Urinary bladder (tissue), 4 donors: Measurements from ENCODE around the gene C1QTNF1. TPM values are rescaled to one million over a fixed set of nuclear protein-coding genes. Genes with fewer than 3 reads are reported as not detected.

ENCODE experiments used
- DNase-seq: peaks from one replicate; pipeline ENCODE4 v3.0.0-alpha.2; 2015; ENCODE audit errors: extremely low spot score
- H3K27ac ChIP-seq: one replicate; pipeline ENCODE4 v1.5.1; 2013; ENCODE audit warnings: low read depth, mild to moderate bottlenecking, moderate library complexity
- H3K36me3 ChIP-seq: one replicate; pipeline ENCODE4 v1.6.1; 2013; ENCODE audit warnings: mild to moderate bottlenecking, moderate library complexity; ENCODE audit not compliant: insufficient read depth
- H3K4me1 ChIP-seq: one replicate; pipeline ENCODE4 v1.6.1; 2013; ENCODE audit warnings: mild to moderate bottlenecking, moderate library complexity; ENCODE audit not compliant: insufficient read depth
- H3K4me3 ChIP-seq: one replicate; pipeline ENCODE4 v1.5.1; 2013; ENCODE audit warnings: low read depth, low read length
- WGBS: extraction: QIAGEN DNeasy Blood & Tissue Kit; methylation state at CpG from one replicate; pipeline ENCODE4 v1.1.7; 2013; 5-methylcytosine and 5-hydroxymethylcytosine counted together
- polyA plus RNA-seq: library from polyadenylated mRNA; stranded (reverse); fragments of 200-250 nt; gene quantifications from one replicate; pipeline ENCODE4 v1.2.3, GENCODE V29; 2013
- total RNA-seq: library from RNA; depleted of rRNA; stranded (reverse); fragments of >200 nt; gene quantifications from one replicate; pipeline ENCODE4 v1.2.3, GENCODE V29; 2014
- donor health status: healthy with polysubstance abuse.
- donor health status: healthy.

Gene C1QTNF1
- total and polyA plus RNA-seq, 2 donors, result 5.2 to 85.0 TPM

DNA sequence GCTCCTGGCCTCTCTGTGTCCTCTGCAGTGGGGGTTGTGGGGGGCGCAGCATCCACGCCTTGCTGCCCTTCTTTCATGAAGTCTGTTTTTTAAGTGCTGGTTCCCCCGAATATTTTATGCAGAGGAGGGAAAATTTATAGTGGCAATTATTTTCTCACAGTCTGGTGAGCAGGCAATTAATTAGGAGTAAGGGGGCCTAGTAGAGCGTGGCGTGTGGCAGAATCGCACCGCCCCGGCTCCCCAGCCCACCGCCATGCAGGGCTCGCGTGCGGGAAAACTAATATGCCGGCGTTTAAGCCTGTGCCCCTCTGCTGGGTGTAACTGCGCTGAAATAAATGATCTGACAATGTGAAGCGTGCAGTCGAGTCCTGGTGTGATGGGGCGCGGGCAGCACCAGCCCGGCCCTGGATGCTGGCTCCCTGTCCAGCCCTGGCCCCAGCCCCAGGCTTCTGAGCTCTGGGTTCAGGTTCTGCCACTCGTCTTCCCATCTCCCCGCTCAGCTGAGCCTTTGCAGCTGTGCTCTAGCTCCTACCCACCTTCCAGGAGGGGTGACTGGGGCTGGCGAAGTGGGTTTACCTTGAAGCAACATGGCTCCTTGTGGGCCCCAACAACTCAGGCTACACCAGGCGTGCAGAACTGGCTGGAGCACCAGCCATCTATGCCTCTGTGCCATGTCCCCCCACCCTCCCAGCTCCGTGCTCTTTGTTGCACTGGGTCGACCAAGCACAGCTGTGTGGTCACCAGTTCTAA lies 64.5 kb downstream of the C1QTNF1 start:
- 92% methylated on average over 26 of the region's 26 CpGs for WGBS
- Histone ChIP-seq H3K4me3 (no peak overlapping the region), H3K36me3 (peaks cover 8% of the 10 kb centered on the region), H3K4me1 (no peaks in the 10 kb centered on the region), H3K27ac (no peak overlapping the region)
- DNase-seq, result no peak

DNA sequence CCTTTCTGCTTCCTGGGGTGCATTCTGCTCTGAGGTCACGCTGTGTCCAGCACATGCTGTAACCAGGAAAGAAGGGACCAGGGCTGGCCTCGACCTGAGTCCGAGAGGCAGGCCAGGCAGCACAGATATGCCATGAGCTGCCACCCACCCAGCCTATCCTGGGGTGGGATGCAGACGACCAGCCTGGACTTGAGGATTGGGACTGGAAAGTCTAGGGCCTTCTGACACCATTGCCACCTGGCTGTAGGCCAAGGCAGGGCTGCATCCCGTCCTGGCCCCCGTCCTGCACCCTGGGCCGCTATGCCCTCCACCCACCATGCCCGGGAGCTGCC lies 65.0 kb downstream of the C1QTNF1 start:
- no peak for DNase-seq
- no peak overlapping the region for H3K4me3 ChIP-seq
- no peaks in the 10 kb centered on the region for H3K4me1 ChIP-seq
- no peak overlapping the region for H3K27ac ChIP-seq
- peaks cover 8% of the 10 kb centered on the region for H3K36me3 ChIP-seq
- WGBS, result 71% methylated on average over 8 of the region's 8 CpGs

DNA sequence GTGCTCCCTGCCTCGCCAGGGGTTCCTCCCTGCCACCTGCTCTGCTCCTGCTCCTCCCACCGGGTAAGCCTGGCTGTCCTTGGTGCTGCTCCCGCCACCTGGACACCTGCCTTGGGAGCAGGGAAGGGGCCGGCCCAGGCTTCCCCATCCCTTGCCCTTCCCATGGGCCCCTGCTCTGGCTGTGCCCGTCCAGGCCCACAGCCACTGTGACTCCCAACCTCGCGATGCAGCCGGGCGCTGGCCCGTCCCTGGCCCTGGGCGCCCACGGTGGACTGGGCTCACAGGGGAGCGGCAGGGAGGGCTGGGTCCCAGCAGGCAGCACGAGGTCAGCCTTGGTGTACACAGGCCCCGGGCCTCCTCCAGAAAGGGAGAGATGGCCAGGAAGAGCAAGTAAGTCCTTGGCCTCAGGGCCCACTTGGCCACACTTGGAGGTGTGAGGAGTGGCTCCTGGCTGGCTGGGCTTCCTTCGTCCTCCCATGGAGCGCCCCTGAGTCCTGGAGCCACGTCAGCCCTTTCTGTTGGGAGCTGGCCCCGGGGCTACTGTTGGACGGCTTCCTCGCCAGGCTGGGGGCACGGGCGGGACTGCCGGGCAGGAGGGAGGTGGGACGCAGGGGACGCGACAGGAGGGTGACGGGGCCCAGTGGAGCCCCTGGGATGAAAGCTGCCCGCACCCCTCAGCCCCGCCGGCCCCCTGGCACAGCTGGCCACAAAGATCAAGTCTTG lies 65.9 kb downstream of the C1QTNF1 start:
- Histone ChIP-seq H3K4me1 (no peaks in the 10 kb centered on the region), H3K36me3 (peaks cover 6% of the 10 kb centered on the region), H3K27ac (no peak overlapping the region), H3K4me3 (no peak overlapping the region)
- DNase-seq, result no peak
- WGBS, result 63% methylated on average over 31 of the region's 31 CpGs

DNA sequence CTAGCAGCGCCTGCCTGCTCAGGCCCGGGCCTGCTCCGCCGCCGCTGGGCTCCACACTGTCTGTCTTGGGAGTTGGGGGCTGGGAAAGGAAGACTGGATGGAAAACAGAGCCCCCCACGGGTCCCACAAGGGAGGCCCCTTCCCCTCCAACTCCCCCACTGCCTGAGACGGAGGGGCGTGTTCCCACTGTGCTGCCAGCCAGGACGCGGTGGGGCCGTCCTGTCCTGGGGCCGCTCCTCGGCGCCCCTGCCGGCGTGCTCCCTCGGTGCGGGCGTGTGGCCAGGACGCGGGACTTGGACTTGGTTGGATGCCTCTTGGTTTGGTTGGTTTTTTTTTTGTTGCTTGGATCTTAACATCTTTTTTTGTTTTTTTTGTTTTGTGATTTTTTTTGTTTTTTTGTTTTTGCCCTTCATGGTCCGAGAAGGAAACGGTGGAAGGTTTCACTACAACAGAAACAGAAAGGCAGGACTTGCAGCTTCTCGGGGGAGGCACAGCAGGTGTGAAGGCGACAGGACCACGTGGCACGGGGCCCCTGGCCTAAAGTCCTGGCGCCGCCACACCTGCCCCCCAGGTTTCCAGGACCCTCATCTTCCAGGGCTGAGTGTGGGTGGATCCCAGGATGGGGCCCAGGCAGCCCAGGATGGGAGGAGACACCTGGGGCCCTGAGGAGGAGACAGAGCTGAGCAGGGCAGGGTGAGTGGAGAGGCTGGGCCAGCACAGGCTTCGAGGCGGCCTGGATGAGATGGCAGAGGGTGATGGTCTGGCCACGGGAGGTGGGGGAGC lies 66.7 kb downstream of the C1QTNF1 start:
- H3K36me3 ChIP-seq, result peaks cover 1% of the 10 kb centered on the region
- no peak for DNase-seq
- 33% methylated on average over 32 of the region's 32 CpGs for WGBS
- no peak overlapping the region for H3K27ac ChIP-seq
- H3K4me1 ChIP-seq, result no peaks in the 10 kb centered on the region
- no peak overlapping the region for H3K4me3 ChIP-seq

DNA sequence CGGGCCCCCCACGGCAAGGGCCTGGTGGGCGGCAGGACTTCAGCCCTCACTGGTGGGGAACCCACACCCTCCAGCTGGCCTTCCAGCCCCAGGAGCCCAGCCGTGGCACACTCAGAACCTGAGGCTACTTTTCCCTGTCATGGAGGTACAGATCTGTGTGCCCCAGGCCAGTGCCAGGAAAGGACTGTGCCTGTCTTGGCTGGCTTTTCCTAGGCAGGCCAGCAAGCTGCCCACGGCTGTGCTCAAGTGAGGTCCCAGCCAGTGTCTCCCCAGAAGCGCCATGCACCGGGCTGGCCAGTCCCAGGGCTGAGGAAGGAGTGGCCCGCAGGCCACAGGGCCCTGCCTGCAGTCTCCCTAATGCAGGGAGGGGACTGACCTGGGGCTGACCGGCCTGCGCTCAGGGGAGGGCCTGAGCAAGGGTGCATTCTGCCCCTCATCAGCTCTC lies 67.3 kb downstream of the C1QTNF1 start:
- 85% methylated on average over 10 of the region's 10 CpGs for WGBS

DNA sequence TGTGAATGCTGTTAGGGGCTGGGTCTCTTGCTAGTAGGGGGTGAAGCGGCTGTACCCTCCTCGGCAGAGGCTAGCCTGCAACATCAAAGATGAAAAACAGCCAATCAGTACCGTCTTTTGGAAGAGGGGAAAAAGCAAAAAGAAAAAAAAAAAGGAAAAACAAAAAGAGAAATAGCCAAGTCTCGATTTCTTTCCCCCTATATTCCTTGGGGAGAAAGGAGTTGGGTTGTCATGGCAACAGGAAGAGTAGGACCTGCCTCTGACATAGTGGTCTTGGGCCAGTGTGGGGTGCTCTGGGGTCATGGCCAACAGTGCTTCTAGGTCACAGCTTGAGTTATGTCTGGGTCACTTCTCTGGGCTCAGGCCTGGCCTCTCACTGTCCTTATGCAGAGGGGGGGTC lies 68.6 kb downstream of the C1QTNF1 start:
- Histone ChIP-seq H3K27ac (no peak overlapping the region), H3K36me3 (no peaks in the 10 kb centered on the region), H3K4me1 (no peaks in the 10 kb centered on the region), H3K4me3 (no peak overlapping the region)
- no peak for DNase-seq
- 70% methylated on average over 4 of the region's 4 CpGs for WGBS

More for the DNA sequence above, 67.3 kb downstream of the C1QTNF1 start:
- H3K27ac ChIP-seq, result no peak overlapping the region
- H3K36me3 ChIP-seq, result no peaks in the 10 kb centered on the region
- no peak overlapping the region for H3K4me3 ChIP-seq
- no peak for DNase-seq
- no peaks in the 10 kb centered on the region for H3K4me1 ChIP-seq

DNA sequence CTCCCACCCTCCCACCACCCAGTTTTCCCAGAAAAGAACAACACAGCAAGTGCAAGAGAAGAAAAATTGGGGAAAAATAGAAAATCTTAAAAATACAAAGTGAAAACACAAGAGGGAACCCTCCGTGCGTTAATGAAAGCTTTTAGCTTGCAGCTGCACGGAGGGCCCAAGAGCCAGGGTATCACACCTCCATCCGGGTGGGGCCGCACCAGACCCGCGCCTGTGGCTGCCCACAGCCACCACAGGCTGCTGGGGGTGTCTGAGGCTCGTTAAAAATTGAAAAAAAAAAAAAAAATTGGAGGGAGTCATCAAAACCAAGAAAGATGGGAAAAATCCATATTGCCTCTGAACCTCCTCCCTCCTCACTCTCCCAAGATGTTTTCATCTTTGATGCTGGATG lies 69.3 kb downstream of the C1QTNF1 start:
- Histone ChIP-seq H3K4me3 (no peak overlapping the region), H3K36me3 (no peaks in the 10 kb centered on the region), H3K27ac (no peak overlapping the region), H3K4me1 (no peaks in the 10 kb centered on the region)
- 56% methylated on average over 8 of the region's 8 CpGs for WGBS
- no peak for DNase-seq

DNA sequence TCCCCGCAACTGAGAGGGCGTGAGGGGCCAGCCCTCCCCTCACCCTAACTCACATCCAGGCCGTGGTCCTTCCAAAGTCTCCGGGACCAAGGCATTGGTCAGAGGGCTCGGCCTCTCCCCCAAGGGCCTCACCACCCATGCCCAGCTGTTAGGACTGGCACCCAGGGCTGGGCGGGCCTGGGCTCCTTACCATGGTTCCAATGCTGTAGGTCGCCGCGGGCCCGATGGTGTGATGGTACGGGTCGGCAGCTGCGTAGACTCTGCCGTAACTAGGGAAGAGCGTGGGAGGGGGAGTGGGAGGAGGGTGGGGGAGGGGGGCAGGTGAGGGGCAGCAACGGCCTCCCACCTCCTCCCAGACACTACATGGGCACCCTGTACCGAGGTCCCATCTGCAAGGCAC lies 70.3 kb downstream of the C1QTNF1 start:
- no peaks in the 10 kb centered on the region for H3K36me3 ChIP-seq
- no peak overlapping the region for H3K4me3 ChIP-seq
- no peak overlapping the region for H3K27ac ChIP-seq
- WGBS, result 86% methylated on average over 17 of the region's 17 CpGs
- H3K4me1 ChIP-seq, result no peaks in the 10 kb centered on the region
- DNase-seq, result no peak

DNA sequence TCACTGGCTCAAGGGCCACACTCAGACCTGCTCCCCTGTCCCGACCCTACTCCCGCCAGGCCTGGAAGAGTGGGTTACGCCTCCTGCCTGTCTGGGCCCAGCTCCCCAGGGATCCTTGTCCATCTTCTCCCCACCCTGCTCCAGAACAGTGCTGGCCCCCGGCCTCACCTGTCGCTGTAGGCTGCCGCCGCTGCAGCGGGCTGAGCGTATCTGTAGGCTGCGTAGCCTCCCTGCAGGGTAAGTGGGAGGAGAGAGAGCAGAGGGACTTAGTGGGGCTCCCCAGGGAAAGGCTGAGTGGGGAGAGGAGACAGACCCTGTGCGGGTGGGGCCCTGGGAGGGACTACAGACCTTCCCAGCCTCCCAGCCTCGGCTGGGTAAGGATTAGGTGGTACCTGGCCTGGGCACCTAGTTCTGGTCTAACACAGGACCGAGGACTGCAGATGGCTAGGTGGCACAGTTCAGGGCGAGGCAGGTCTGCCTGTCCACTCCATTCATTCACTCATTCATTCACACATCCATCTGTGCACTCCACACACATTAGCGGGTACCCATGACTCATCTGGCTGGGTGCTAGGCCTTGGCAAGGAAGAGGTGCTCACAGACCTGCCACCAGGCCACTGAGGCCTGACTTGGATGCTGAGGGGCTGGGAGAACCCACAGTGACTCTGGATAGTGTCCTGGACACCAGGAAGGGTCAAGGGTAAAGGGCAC lies 71.5 kb downstream of the C1QTNF1 start:
- no peaks in the 10 kb centered on the region for H3K4me1 ChIP-seq
- H3K27ac ChIP-seq, result no peak overlapping the region
- H3K36me3 ChIP-seq, result no peaks in the 10 kb centered on the region
- no peak for DNase-seq
- H3K4me3 ChIP-seq, result no peak overlapping the region
- WGBS, result 85% methylated on average over 15 of the region's 15 CpGs

DNA sequence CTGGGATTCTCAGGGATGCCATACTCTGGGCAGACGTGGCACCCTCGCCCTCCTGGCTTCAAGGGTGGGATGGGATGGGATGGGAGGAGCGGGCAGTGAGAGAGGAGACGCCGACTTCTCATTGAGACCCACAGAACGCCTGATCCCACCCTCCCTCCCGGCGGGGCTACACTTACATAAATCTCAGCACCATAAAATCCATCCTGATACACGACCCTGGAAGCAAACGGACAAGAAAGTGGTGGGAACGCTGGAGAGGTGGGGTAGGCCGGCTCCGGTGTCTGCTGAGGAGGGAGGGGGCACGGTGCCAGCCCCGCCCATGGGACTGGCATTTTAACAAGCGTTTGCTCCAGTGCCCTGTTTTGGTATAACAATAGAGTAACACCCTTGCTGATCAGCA lies 72.5 kb downstream of the C1QTNF1 start:
- Histone ChIP-seq H3K36me3 (no peaks in the 10 kb centered on the region), H3K27ac (no peak overlapping the region), H3K4me1 (no peaks in the 10 kb centered on the region), H3K4me3 (no peak overlapping the region)
- WGBS, result 43% methylated on average over 16 of the region's 16 CpGs
- DNase-seq, result no peak

DNA sequence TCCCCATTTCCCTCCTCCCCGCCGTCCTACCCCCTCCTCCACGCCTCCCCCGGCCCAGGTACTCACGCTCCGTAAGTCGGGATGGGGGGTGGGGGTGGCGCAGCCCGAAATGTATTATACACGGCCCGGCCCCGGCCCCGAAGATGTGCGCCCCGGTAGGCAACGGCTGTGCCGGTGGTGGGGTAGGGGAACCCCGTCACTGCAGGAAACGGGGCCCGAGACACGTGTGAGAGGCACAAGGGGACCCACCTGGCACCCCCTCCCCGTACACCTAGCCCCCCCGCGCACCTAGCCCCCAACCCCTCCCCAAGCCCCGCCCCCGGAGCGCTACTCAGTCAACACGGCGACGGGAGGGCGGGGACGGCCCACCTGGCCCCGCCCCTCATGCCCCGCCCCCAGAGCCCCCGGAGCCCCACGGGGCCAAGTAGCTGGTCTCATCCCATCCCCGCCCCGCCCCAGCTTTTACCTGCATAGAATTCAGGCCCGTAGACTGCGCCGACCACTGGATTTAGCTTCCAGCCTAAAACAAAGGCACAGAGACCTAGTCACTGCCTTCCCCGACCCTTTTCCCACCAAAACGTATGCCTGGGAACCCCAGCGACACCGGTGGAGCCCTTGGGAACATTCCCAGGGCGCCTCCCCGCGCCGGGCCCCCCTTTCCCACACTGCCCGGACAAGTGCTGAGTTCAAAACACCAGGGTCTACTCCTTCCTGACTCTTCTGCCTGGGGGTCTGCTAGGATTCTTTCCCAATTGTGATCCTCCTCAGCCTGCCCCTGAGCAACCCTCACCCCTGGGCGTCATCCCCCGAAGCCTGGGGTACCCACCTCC lies 73.5 kb downstream of the C1QTNF1 start:
- Histone ChIP-seq H3K27ac (no peak overlapping the region), H3K4me3 (no peak overlapping the region), H3K4me1 (no peaks in the 10 kb centered on the region), H3K36me3 (no peaks in the 10 kb centered on the region)
- 16% methylated on average over 52 of the region's 52 CpGs for WGBS
- DNase-seq, result no peak

DNA sequence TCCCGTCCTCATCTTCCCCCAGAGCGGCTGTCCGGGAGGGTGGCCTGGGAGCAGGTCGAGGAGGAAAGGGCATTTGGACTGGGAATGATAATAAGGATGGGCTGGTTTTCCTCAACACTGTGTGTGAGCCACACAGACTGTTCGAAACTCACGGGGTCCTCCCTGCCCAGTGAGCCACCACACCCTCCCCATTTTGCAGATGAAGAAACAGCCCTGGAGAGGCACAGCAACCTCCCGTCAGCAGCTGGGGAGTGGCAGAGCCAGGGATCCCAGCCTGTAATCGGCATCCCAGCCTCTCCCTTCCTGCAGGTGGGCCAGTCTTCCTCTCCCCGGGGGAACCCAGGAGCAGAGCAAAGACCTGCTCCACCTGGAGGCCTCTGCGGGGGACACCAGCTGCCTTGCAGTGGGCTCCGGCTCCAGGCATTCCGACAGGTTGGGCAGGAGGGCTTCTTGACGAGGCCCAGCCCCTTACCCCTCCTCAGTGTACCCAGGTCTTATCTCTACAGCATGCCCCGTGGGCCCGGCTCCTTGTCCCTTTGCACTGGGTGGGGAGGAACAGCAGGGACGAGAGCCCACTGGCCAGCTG lies 74.4 kb downstream of the C1QTNF1 start:
- no peak overlapping the region for H3K4me3 ChIP-seq
- H3K4me1 ChIP-seq, result no peaks in the 10 kb centered on the region
- no peak for DNase-seq
- H3K36me3 ChIP-seq, result no peaks in the 10 kb centered on the region
- H3K27ac ChIP-seq, result no peak overlapping the region
- 41% methylated on average over 16 of the region's 16 CpGs for WGBS
